GM12878 (cell line): ENCODE results near the gene NPAS1. TPM values are rescaled to one million over a fixed set of nuclear protein-coding genes. Genes with fewer than 3 reads are reported as not detected.

Experiments
- ATAC-seq: fragments of 200-7000 bp; cut with Tn5 transposase; 3 replicates; pipeline ENCODE4 v1.9.1; 2020; ENCODE audit warnings: mild to moderate bottlenecking, moderate library complexity
- BruUV-seq: library from RNA; stranded (reverse); fragments of 400-500 nt; replicated peaks from 2 replicates; lab custom pipeline; 2021; lab: Mats Ljungman, UMichigan
- CTCF ChIA-PET: fragments of 300-600 bp; sonication (Branson Sonifier 250); formaldehyde crosslinking; extraction: SDS; loops from one replicate; lab custom pipeline; 2021; ENCODE audit warnings: inconsistent platforms; lab: Yijun Ruan, JAX
- POLR2A ChIA-PET: fragments of 350-600 bp; formaldehyde crosslinking; extraction: SDS; loops from one replicate; lab custom pipeline; 2021; ENCODE audit warnings: inconsistent platforms; lab: Charles Lee
- RAD21 ChIA-PET: fragments of 300-600 bp; sonication (Branson Sonifier 250); formaldehyde crosslinking; loops from one replicate; lab custom pipeline; 2023; ENCODE audit warnings: antibody characterized with exemption; ENCODE audit not compliant: unreplicated experiment; lab: Charles Lee
- SMC1A ChIA-PET: fragments of 300-600 bp; sonication (Branson Sonifier 250); formaldehyde crosslinking; loops from one replicate; lab custom pipeline; 2023; ENCODE audit not compliant: unreplicated experiment, uncharacterized antibody; lab: Charles Lee
- DNase-seq: peaks from one replicate; pipeline ENCODE4 v3.0.0-alpha.2; 2011; ENCODE audit warnings: low read depth, low spot score
- FAIRE-seq: peaks from 3 replicates; lab custom pipeline; 2011; peaks lifted over from hg19 to GRCh38; lab: Jason Lieb, UNC
- H2AFZ ChIP-seq: 2 replicates; pipeline ENCODE4 v1.6.0; 2011; ENCODE audit warnings: low read depth, low read length, control low read depth; ENCODE audit not compliant: control insufficient read depth
- H3K27ac ChIP-seq: 2 replicates; pipeline ENCODE4 v1.5.1; 2011; ENCODE audit warnings: control low read depth; ENCODE audit not compliant: control insufficient read depth, insufficient read depth
- H3K27me3 ChIP-seq, 2 experiments: replicated peaks in 1 of 2; 2 replicates each; pipeline versions ENCODE4 v1.6.0 to v1.6.1; 2011; ENCODE audit warnings: low read length in 1 of 2; ENCODE audit not compliant: control insufficient read depth in 2 of 2, insufficient read depth in 2 of 2
- H3K36me3 ChIP-seq, 2 experiments: 2 replicates each; pipeline ENCODE4 v1.5.1; 2011; ENCODE audit warnings: low read length in 1 of 2; ENCODE audit not compliant: control insufficient read depth in 2 of 2, insufficient read depth in 2 of 2
- H3K4me1 ChIP-seq: 2 replicates; pipeline ENCODE4 v1.6.1; 2011; ENCODE audit warnings: mild to moderate bottlenecking, low read length, moderate library complexity, mixed read lengths; ENCODE audit not compliant: control insufficient read depth, insufficient read depth
- H3K4me2 ChIP-seq: 2 replicates; pipeline ENCODE4 v1.6.0; 2011; ENCODE audit warnings: control low read depth; ENCODE audit not compliant: control insufficient read depth, insufficient read depth
- H3K4me3 ChIP-seq: fragments of 200-600 bp; sonication (generic); 2 replicates; pipeline ENCODE4 v1.5.1; 2016
- H3K79me2 ChIP-seq: 2 replicates; pipeline ENCODE4 v1.6.0; 2011; ENCODE audit warnings: low read length; ENCODE audit not compliant: control insufficient read depth, insufficient read depth
- H3K9ac ChIP-seq: 2 replicates; pipeline ENCODE4 v1.8.0; 2011; ENCODE audit warnings: low read length, control low read depth, mixed read lengths; ENCODE audit not compliant: control insufficient read depth, insufficient read depth
- H3K9me3 ChIP-seq: replicated peaks from 3 replicates; pipeline ENCODE4 v1.5.1; 2011; ENCODE audit warnings: mild to moderate bottlenecking, low read length; ENCODE audit not compliant: control insufficient read depth, insufficient read depth
- H4K20me1 ChIP-seq: 2 replicates; pipeline ENCODE4 v1.6.0; 2011; ENCODE audit not compliant: control insufficient read depth, insufficient read depth
- BHLHE40 ChIP-seq, 2 experiments: fragments of 450-650 bp in 1 of 2; IDR thresholded peaks; 2 replicates each; pipeline ENCODE4 v1.6.1; 2011 to 2017; ENCODE audit warnings: low read depth in 2 of 2, borderline replicate concordance in 1 of 2, improper control_type of control experiment in 1 of 2, low read length in 1 of 2, mild to moderate bottlenecking in 1 of 2
- CBFB ChIP-seq: IDR thresholded peaks from 2 replicates; pipeline ENCODE4 v1.6.1; 2016; ENCODE audit warnings: antibody characterized with exemption, low read depth
- HCFC1 ChIP-seq: fragments of 150-350 bp; IDR thresholded peaks from 2 replicates; pipeline ENCODE4 v1.6.1; 2014; ENCODE audit warnings: low read length
- HDAC2 ChIP-seq: fragments of 200-600 bp; sonication (generic); IDR thresholded peaks from 2 replicates; pipeline ENCODE4 v1.6.1; 2017
- IKZF1 ChIP-seq: fragments of 450-650 bp; conservative IDR thresholded peaks from 2 replicates; pipeline ENCODE4 v1.6.1; 2017; ENCODE audit warnings: antibody characterized with exemption, mild to moderate bottlenecking
- KDM1A ChIP-seq: fragments of 200-600 bp; sonication (generic); IDR thresholded peaks from 2 replicates; pipeline ENCODE4 v1.6.1; 2016; ENCODE audit warnings: borderline replicate concordance
- MTA3 ChIP-seq: IDR thresholded peaks from 2 replicates; pipeline ENCODE4 v1.6.1; 2012; ENCODE audit warnings: low read length, inconsistent platforms, borderline replicate concordance
- MYB ChIP-seq: fragments of 150-350 bp; IDR thresholded peaks from 2 replicates; pipeline ENCODE4 v1.6.1; 2014; ENCODE audit warnings: mild to moderate bottlenecking, low read depth, low read length, borderline replicate concordance
- MYC ChIP-seq: IDR thresholded peaks from 2 replicates; pipeline ENCODE4 v1.6.1; 2011; ENCODE audit warnings: mild to moderate bottlenecking, low read length, moderate library complexity, inconsistent platforms; ENCODE audit not compliant: insufficient read depth, insufficient replicate concordance, insufficient read length, severe bottlenecking
- NFYA ChIP-seq: IDR thresholded peaks from 2 replicates; pipeline ENCODE4 v1.6.1; 2011; ENCODE audit warnings: low read depth, mild to moderate bottlenecking, low read length, improper control_type of control experiment, borderline replicate concordance
- NR2C1 ChIP-seq: fragments of 450-650 bp; IDR thresholded peaks from 2 replicates; pipeline ENCODE4 v1.6.1; 2017; ENCODE audit warnings: antibody characterized with exemption, mild to moderate bottlenecking, moderate library complexity
- NR2C2 ChIP-seq: IDR thresholded peaks from 2 replicates; pipeline ENCODE4 v1.6.1; 2011; ENCODE audit warnings: borderline replicate concordance, low read depth; ENCODE audit not compliant: control insufficient read depth, insufficient read length
- POU2F2 ChIP-seq: IDR thresholded peaks from 3 replicates; pipeline ENCODE4 v1.6.1; 2011; ENCODE audit warnings: low read depth, mild to moderate bottlenecking, low read length, borderline replicate concordance
- RAD21 ChIP-seq: IDR thresholded peaks from 2 replicates; pipeline ENCODE4 v1.6.1; 2011; ENCODE audit warnings: mild to moderate bottlenecking, low read depth, low read length, moderate library complexity; ENCODE audit not compliant: insufficient read depth
- TCF12 ChIP-seq: IDR thresholded peaks from 2 replicates; pipeline ENCODE4 v1.6.1; 2011; ENCODE audit warnings: low read depth, mild to moderate bottlenecking, low read length
- YY1 ChIP-seq: IDR thresholded peaks from 2 replicates; pipeline ENCODE4 v1.6.1; 2011; ENCODE audit warnings: low read depth, mild to moderate bottlenecking, low read length
- ZNF274 ChIP-seq: IDR thresholded peaks from one replicate; pipeline ENCODE4 v1.8.0; 2011; ENCODE audit not compliant: insufficient read length, insufficient read depth
- WGBS: methylation state at CpG from one replicate; pipeline ENCODE4 v1.1.6; 2016; ENCODE audit warnings: low lambda C conversion rate; ENCODE audit not compliant: insufficient replicate concordance, insufficient coverage; ENCODE audit errors: missing lambda C conversion rate; 5-methylcytosine and 5-hydroxymethylcytosine counted together
- in situ Hi-C: fragments of 300-500 bp; cut with MboI; formaldehyde crosslinking; loops from 9 replicates; pipeline ENCODE4 v1.14.3; 2018; ENCODE audit warnings: mixed read lengths
- intact Hi-C: fragments of 100-400 bp; cut with micrococcal nuclease; formaldehyde crosslinking; loops from one replicate; pipeline ENCODE4 v1.14.2; 2022; ENCODE audit not compliant: unreplicated experiment
- polyA plus RNA-seq, 11 experiments: library from polyadenylated mRNA; depleted of rRNA in 4 of 11; unstranded in 6 of 11; stranded (reverse) in 5 of 11; fragments of >200 nt; fragmentation: Nextera tagmentation in 4 of 11; fragmentation: Illumina TruSeq in 1 of 11; extraction: Ambion mirVana in 4 of 11; extraction: Trizol in 1 of 11; gene quantifications; 1 replicate in 1 of 11; 2 replicates in 10 of 11; pipeline versions ENCODE4 v1.2.1 to v1.2.3, GENCODE V29; 2011 to 2016; ENCODE audit warnings: inconsistent platforms in 2 of 11, missing spikeins in 2 of 11, low read depth in 1 of 11
- total RNA-seq, 4 experiments: library from RNA; depleted of rRNA in 3 of 4; stranded (reverse); fragments of >200 nt in 3 of 4; fragmentation: Illumina TruSeq in 1 of 4; extraction: Trizol in 1 of 4; gene quantifications; 2 replicates each; pipeline versions ENCODE4 v1.2.1 to v1.2.3, GENCODE V29; 2013 to 2021
- TF ChIP-seq, protein P1 (sequence below): fragments of 450-650 bp; IDR thresholded peaks from 2 replicates; pipeline ENCODE4 v1.6.1; 2016; ENCODE audit warnings: mild to moderate bottlenecking
- TF ChIP-seq, protein P2 (sequence below): IDR thresholded peaks from 2 replicates; pipeline ENCODE4 v1.6.1; 2012; ENCODE audit warnings: low read depth, low read length, improper control_type of control experiment

The NPAS1 gene
- total and polyA plus RNA-seq, 10 of the 15 experiments (the other 5 are each of a cell fraction or from before 2014, with no cell fraction given) = 0.14 to 0.72 (median 0.28) TPM; not detected in 3

DNA sequence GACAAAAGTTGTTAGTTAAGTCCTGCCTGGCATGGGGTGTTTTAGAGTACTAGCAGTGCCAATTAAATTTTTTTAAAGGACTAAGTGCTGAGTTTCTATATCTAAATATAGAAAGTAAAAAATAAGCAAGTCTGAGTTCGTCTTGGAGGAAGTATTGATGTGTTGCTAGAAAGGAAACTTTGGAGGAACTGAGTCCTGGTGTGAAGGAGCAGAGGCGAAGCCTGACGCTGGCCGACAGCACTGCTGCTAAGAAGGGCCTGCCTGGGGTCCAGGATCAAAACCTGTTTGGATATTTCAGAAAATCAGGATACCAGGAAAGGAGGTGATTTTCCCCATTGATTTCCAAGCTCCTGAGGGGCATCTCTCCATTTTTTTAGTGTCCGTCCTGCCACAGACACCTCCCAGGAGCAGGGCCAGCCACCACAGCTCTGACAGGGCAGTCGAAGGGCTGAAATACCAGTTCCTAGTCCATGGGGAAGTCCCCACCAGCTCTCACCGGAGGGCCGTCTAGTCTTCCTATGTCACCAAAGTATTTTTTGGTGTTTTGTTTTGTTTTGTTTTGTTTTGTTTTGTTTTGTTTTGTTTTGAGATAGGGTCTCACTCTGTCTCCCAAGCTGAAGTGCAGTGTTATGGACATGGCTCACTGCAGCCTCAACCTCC, 38.2 kb upstream of the NPAS1 start:
- H3K9ac ChIP-seq = no peak overlapping the region
- no peaks in the 10 kb centered on the region for H4K20me1 ChIP-seq
- 80% methylated on average over 8 of the region's 8 CpGs for WGBS
- in situ Hi-C loops = no loop called here
- no peak for ATAC-seq
- no peaks in the 10 kb centered on the region for H3K9me3 ChIP-seq
- ChIA-PET RAD21 (no interaction called here), SMC1A (no interaction called here), POLR2A (no interaction called here), CTCF (interaction anchor here (0.8 to 1.1 kb wide), 2 partner anchors 10 to 120 kb away, joined by 3 to 5 read pairs; no protein-coding TSS in a partner anchor)
- DNase-seq = no peak
- intact Hi-C loops = no loop called here
- no peak overlapping the region for H3K4me2 ChIP-seq
- H3K79me2 ChIP-seq = no peaks in the 10 kb centered on the region
- FAIRE-seq = no peak
- H3K4me3 ChIP-seq = no peak overlapping the region
- BruUV-seq = no TSS peak
- peaks cover 3% of the 10 kb centered on the region; the same call in 1 of the 2 replicates for H3K4me1 ChIP-seq
- no peaks in the 10 kb centered on the region for H3K27me3 ChIP-seq
- no peak overlapping the region for H3K27ac ChIP-seq
- TF ChIP-seq ZNF274 (no peak), KDM1A (no peak), TCF12 (no peak), MYB (no peak), RAD21 (no peak), HDAC2 (no peak), NR2C1 (no peak), BHLHE40 (IDR thresholded peaks at IDR 0.05; ENCODE audit: borderline replicate concordance in 1 of 2, low read depth in 2 of 2, low read length in 1 of 2) (no peak), CBFB (no peak), MTA3 (no peak), NFYA (no peak), MYC (no peak), NR2C2 (no peak), YY1 (no peak), IKZF1 (no peak), HCFC1 (no peak), POU2F2 (no peak)
- TF ChIP-seq, protein P1, sequence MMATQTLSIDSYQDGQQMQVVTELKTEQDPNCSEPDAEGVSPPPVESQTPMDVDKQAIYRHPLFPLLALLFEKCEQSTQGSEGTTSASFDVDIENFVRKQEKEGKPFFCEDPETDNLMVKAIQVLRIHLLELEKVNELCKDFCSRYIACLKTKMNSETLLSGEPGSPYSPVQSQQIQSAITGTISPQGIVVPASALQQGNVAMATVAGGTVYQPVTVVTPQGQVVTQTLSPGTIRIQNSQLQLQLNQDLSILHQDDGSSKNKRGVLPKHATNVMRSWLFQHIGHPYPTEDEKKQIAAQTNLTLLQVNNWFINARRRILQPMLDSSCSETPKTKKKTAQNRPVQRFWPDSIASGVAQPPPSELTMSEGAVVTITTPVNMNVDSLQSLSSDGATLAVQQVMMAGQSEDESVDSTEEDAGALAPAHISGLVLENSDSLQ = no peak
- TF ChIP-seq, protein P2, sequence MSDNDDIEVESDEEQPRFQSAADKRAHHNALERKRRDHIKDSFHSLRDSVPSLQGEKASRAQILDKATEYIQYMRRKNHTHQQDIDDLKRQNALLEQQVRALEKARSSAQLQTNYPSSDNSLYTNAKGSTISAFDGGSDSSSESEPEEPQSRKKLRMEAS = no peak
- H2AFZ ChIP-seq = no peak overlapping the region
- H3K36me3 ChIP-seq = peaks cover 1 to 3% of the 10 kb centered on the region in 2 experiments; a peak in 1 of 4 replicates
